HTERT RPE-1 (cell line): ENCODE measurements around the gene SIVA1.
"Not testable (repeated sequence)": the region's sequence is repeated elsewhere in the genome, so short reads cannot be mapped to it uniquely, and the experiment has no call there.

Experiments used
- in situ Hi-C: fragments of 300-500 bp; cut with MboI; formaldehyde crosslinking; loops from 4 replicates; pipeline ENCODE4 v1.14.3; 2020; ENCODE audit warnings: low sequenced_read_pairs

The SIVA1 gene

GRCh38 chr14:104719343-104719742 lies 33.6 kb upstream of the SIVA1 start:
- in situ Hi-C loops = no loop called here

- in situ Hi-C loops = no loop called here
These were observed 31.2 kb upstream of the SIVA1 start for GRCh38 chr14:104721505-104722431.

- in situ Hi-C loops = no loop called here
These were observed 29.9 kb upstream of the SIVA1 start for GRCh38 chr14:104722938-104723650.

GRCh38 chr14:104723651-104724406 lies 29.1 kb upstream of the SIVA1 start, which contains the start of gene ADSS1:
Gene ADSS1, plus strand, starts transcription at chr14:104724229. Its CDS starts 42 bp downstream, at chr14:104724271.
- in situ Hi-C loops = no loop called here

- in situ Hi-C loops = no loop called here
These were observed 28.5 kb upstream of the SIVA1 start for GRCh38 chr14:104724407-104724980.

GRCh38 chr14:104724981-104725771 lies 27.8 kb upstream of the SIVA1 start:
- in situ Hi-C loops = no loop called here

GRCh38 chr14:104725772-104726548 lies 27.0 kb upstream of the SIVA1 start:
- in situ Hi-C loops = no loop called here

- in situ Hi-C loops = no loop called here
These were observed 26.1 kb upstream of the SIVA1 start for GRCh38 chr14:104726600-104727451.

GRCh38 chr14:104728631-104729030 lies 24.3 kb upstream of the SIVA1 start:
- in situ Hi-C loops = no loop called here

GRCh38 chr14:104729176-104729834 lies 23.6 kb upstream of the SIVA1 start:
- in situ Hi-C loops = not testable (repeated sequence)

- in situ Hi-C loops = no loop called here
These were observed 23.1 kb upstream of the SIVA1 start for GRCh38 chr14:104729835-104730181.

- in situ Hi-C loops = no loop called here
These were observed 22.5 kb upstream of the SIVA1 start for GRCh38 chr14:104730487-104730886.

GRCh38 chr14:104731320-104732294 lies 21.3 kb upstream of the SIVA1 start:
- in situ Hi-C loops = no loop called here

GRCh38 chr14:104732355-104732804 lies 20.6 kb upstream of the SIVA1 start:
- in situ Hi-C loops = no loop called here

GRCh38 chr14:104732931-104733681 lies 19.8 kb upstream of the SIVA1 start:
- in situ Hi-C loops = no loop called here

- in situ Hi-C loops = no loop called here
These were observed 18.8 kb upstream of the SIVA1 start for GRCh38 chr14:104734051-104734587.
